Motor neuron (in vitro differentiated cells): Measurements from ENCODE around the gene CDH4. TPM values are rescaled to one million over a fixed set of nuclear protein-coding genes. Genes with fewer than 3 reads are reported as not detected.

Source experiments
- ATAC-seq, 8 experiments: fragments of 200-7000 bp; cut with Tn5 transposase; replicated peaks in 6 of 8; 2 replicates each; pipeline ENCODE4 v1.8.0; 2021; ENCODE audit warnings: mild to moderate bottlenecking in 8 of 8, moderate library complexity in 8 of 8
- H3K27ac ChIP-seq, 2 donors: fragments of 250-450 bp; sonication (Bioruptor Pico); 2 replicates each; pipeline ENCODE4 v1.9.0; 2021; ENCODE audit warnings: antibody characterized with exemption in 2 of 2, mild to moderate bottlenecking in 2 of 2, moderate library complexity in 1 of 2
- H3K4me1 ChIP-seq, 2 donors: fragments of 250-450 bp; sonication (Bioruptor Pico); replicated peaks in 1 of 2; 2 replicates each; pipeline ENCODE4 v1.6.1; 2021; ENCODE audit warnings: antibody characterized with exemption in 2 of 2, mild to moderate bottlenecking in 2 of 2, moderate library complexity in 1 of 2
- H3K4me3 ChIP-seq, 5 donors: fragments of 250-450 bp; sonication (Bioruptor Pico); 2 replicates each; pipeline ENCODE4 v1.9.0; 2021; ENCODE audit warnings: antibody characterized with exemption in 5 of 5, mild to moderate bottlenecking in 5 of 5, moderate library complexity in 4 of 5
- WGBS, 10 experiments: fragments of 450-650 bp; shearing (Covaris generic); methylation state at CpG; one replicate each; pipeline ENCODE4 v1.0.0; 2022; 5-methylcytosine and 5-hydroxymethylcytosine counted together
- in situ Hi-C, 9 experiments: fragments of 400-800 bp; cut with MboI; loops; one replicate each; pipeline ENCODE4 v1.15.0; 2021; ENCODE audit warnings: low sequenced_read_pairs in 9 of 9, low pct_unique_long_range_greater_than_20kb in 2 of 9; ENCODE audit not compliant: unreplicated experiment in 9 of 9
- total RNA-seq, 8 experiments: library from RNA; unstranded; fragments of 300-600 nt; gene quantifications; 2 replicates each; pipeline versions ENCODE4 v1.2.3 to v1.2.4, GENCODE V29; 2022

Gene CDH4
- total RNA-seq, 8 experiments from 2014 or later, result 2.4 to 41.6 (median 12.9) TPM

- 16 to 100% (median 96%) methylated on average over 3 to 11 of the region's 25 CpGs; no CpG with 5 or more reads in 3 of the 10 experiments for WGBS, 10 experiments
- no peak overlapping the region for H3K4me3 ChIP-seq
- H3K27ac ChIP-seq, result no peak overlapping the region
- in situ Hi-C loops, result no loop called here
- peaks cover 25 to 27% of the 10 kb centered on the region in 2 donors for H3K4me1 ChIP-seq
- ATAC-seq, result peak in 2 of 8 experiments; percentile 49 to 74
These were observed 505.9 kb downstream of the CDH4 start for GRCh38 chr20:61757678-61758563.

- Histone ChIP-seq H3K27ac (no peak overlapping the region), H3K4me3 (no peak overlapping the region), H3K4me1 (peaks cover 21 to 25% of the 10 kb centered on the region in 2 donors)
- in situ Hi-C loops, result no loop called here
- WGBS, 10 experiments, result 41 to 100% (median 100%) methylated on average over 1 to 9 of the region's 25 CpGs; no CpG with 5 or more reads in 5 of the 10 experiments
- no peak for ATAC-seq
These were observed 506.6 kb downstream of the CDH4 start for GRCh38 chr20:61758564-61759200.

GRCh38 chr20:61759286-61760065 is 507.4 kb downstream of the CDH4 start:
- Histone ChIP-seq H3K27ac (no peak overlapping the region), H3K4me1 (peaks cover 26 to 29% of the 10 kb centered on the region in 2 donors), H3K4me3 (no peak overlapping the region)
- in situ Hi-C loops, result no loop called here
- WGBS, 10 experiments, result 51 to 100% (median 87%) methylated on average over 1 to 16 of the region's 22 CpGs
- no peak for ATAC-seq

GRCh38 chr20:61760321-61760720 is 508.3 kb downstream of the CDH4 start:
- WGBS, 10 experiments, result 10 to 100% (median 80%) methylated on average over 1 to 5 of the region's 11 CpGs; no CpG with 5 or more reads in 2 of the 10 experiments
- in situ Hi-C loops, result no loop called here
- H3K4me3 ChIP-seq, result no peak overlapping the region
- H3K4me1 ChIP-seq, result peaks cover 32 to 33% of the 10 kb centered on the region in 2 donors
- ATAC-seq, result no peak
- no peak overlapping the region for H3K27ac ChIP-seq

GRCh38 chr20:61760731-61761130 is 508.7 kb downstream of the CDH4 start:
- in situ Hi-C loops, result no loop called here
- Histone ChIP-seq H3K4me3 (no peak overlapping the region), H3K4me1 (peaks cover 32 to 33% of the 10 kb centered on the region in 2 donors), H3K27ac (no peak overlapping the region)
- WGBS, 10 experiments, result 19 to 93% (median 67%) methylated on average over 2 to 7 of the region's 7 CpGs
- no peak for ATAC-seq

- ATAC-seq, result no peak
- peaks cover 27% of the 10 kb centered on the region in 2 donors for H3K4me1 ChIP-seq
- H3K27ac ChIP-seq, result no peak overlapping the region
- in situ Hi-C loops, result no loop called here
- WGBS, 10 experiments, result 20 to 95% (median 80%) methylated on average over 1 to 16 of the region's 25 CpGs; no CpG with 5 or more reads in 3 of the 10 experiments
- H3K4me3 ChIP-seq, result no peak overlapping the region
These were observed 509.5 kb downstream of the CDH4 start for GRCh38 chr20:61761453-61762166.

GRCh38 chr20:61762167-61762710 is 510.2 kb downstream of the CDH4 start:
- Histone ChIP-seq H3K4me3 (no peak overlapping the region), H3K4me1 (peaks cover 24 to 26% of the 10 kb centered on the region in 2 donors), H3K27ac (no peak overlapping the region)
- ATAC-seq, result peak in 1 of 8 experiments; percentile 67
- in situ Hi-C loops, result no loop called here
- WGBS, 10 experiments, result 0 to 100% (median 91%) methylated on average over 1 to 3 of the region's 7 CpGs; no CpG with 5 or more reads in 5 of the 10 experiments

GRCh38 chr20:61762886-61763739 is 511.1 kb downstream of the CDH4 start:
- H3K4me3 ChIP-seq, result no peak overlapping the region
- H3K4me1 ChIP-seq, result peaks cover 26 to 32% of the 10 kb centered on the region in 2 donors
- no peak for ATAC-seq
- no peak overlapping the region for H3K27ac ChIP-seq
- 24 to 100% (median 80%) methylated on average over 1 to 6 of the region's 20 CpGs; no CpG with 5 or more reads in 1 of the 10 experiments for WGBS, 10 experiments
- in situ Hi-C loops, result no loop called here

GRCh38 chr20:61763740-61764400 is 511.8 kb downstream of the CDH4 start:
- WGBS, 10 experiments, result 39 to 100% (median 84%) methylated on average over 1 to 17 of the region's 18 CpGs
- Histone ChIP-seq H3K4me3 (no peak overlapping the region), H3K27ac (no peak overlapping the region), H3K4me1 (peaks cover 26 to 32% of the 10 kb centered on the region in 2 donors)
- ATAC-seq, result peak in 4 of 8 experiments; percentile 22 to 48 (median 29)
- in situ Hi-C loops, result no loop called here

- ATAC-seq, result peak in 2 of 8 experiments; percentile 37 to 59
- H3K27ac ChIP-seq, result no peak overlapping the region
- peaks cover 26 to 32% of the 10 kb centered on the region in 2 donors for H3K4me1 ChIP-seq
- no peak overlapping the region for H3K4me3 ChIP-seq
- WGBS, 10 experiments, result 60 to 100% (median 69%) methylated on average over 1 to 8 of the region's 17 CpGs; no CpG with 5 or more reads in 4 of the 10 experiments
- in situ Hi-C loops, result no loop called here
These were observed 512.5 kb downstream of the CDH4 start for GRCh38 chr20:61764471-61765025.
